Parathyroid adenoma (tissue), 2 donors: ENCODE results near the gene SCO2.

Experiments
- H2AFZ ChIP-seq: fragments of 300-600 bp; sonication (generic); one replicate; pipeline ENCODE4 v1.7.0; 2017; ENCODE audit warnings: antibody characterized with exemption, mild to moderate bottlenecking
- H3K27ac ChIP-seq: fragments of 300-600 bp; sonication (generic); one replicate; pipeline ENCODE4 v1.7.0; 2017
- H3K27me3 ChIP-seq: fragments of 300-600 bp; sonication (generic); one replicate; pipeline ENCODE4 v1.7.0; 2017; ENCODE audit warnings: low read length; ENCODE audit not compliant: control insufficient read depth, insufficient read depth
- H3K36me3 ChIP-seq: fragments of 300-600 bp; sonication (generic); one replicate; pipeline ENCODE4 v1.7.0; 2017; ENCODE audit warnings: low read length; ENCODE audit not compliant: control insufficient read depth, insufficient read depth
- H3K4me1 ChIP-seq: fragments of 300-600 bp; sonication (generic); one replicate; pipeline ENCODE4 v1.7.0; 2017; ENCODE audit warnings: control low read depth
- H3K4me2 ChIP-seq: fragments of 300-600 bp; sonication (generic); one replicate; pipeline ENCODE4 v1.7.0; 2017; ENCODE audit warnings: low read length
- H3K4me3 ChIP-seq: fragments of 300-600 bp; sonication (generic); one replicate; pipeline ENCODE4 v1.7.0; 2017; ENCODE audit warnings: low read depth, low read length
- H3K79me2 ChIP-seq: fragments of 300-600 bp; sonication (generic); one replicate; pipeline ENCODE4 v1.7.0; 2017; ENCODE audit warnings: control low read depth
- H3K9ac ChIP-seq: fragments of 300-600 bp; sonication (generic); one replicate; pipeline ENCODE4 v1.7.0; 2017; ENCODE audit warnings: mild to moderate bottlenecking
- H3K9me3 ChIP-seq: fragments of 300-600 bp; sonication (generic); one replicate; pipeline ENCODE4 v1.7.0; 2017; ENCODE audit warnings: low read length; ENCODE audit not compliant: control insufficient read depth
- TF ChIP-seq, protein P1 (sequence below): fragments of 300-600 bp; sonication (generic); IDR thresholded peaks from one replicate; pipeline ENCODE4 v1.7.0; 2017; ENCODE audit warnings: antibody characterized with exemption, mild to moderate bottlenecking
- donor health status: primary hyperparathyroidism.

SCO2 gene

DNA sequence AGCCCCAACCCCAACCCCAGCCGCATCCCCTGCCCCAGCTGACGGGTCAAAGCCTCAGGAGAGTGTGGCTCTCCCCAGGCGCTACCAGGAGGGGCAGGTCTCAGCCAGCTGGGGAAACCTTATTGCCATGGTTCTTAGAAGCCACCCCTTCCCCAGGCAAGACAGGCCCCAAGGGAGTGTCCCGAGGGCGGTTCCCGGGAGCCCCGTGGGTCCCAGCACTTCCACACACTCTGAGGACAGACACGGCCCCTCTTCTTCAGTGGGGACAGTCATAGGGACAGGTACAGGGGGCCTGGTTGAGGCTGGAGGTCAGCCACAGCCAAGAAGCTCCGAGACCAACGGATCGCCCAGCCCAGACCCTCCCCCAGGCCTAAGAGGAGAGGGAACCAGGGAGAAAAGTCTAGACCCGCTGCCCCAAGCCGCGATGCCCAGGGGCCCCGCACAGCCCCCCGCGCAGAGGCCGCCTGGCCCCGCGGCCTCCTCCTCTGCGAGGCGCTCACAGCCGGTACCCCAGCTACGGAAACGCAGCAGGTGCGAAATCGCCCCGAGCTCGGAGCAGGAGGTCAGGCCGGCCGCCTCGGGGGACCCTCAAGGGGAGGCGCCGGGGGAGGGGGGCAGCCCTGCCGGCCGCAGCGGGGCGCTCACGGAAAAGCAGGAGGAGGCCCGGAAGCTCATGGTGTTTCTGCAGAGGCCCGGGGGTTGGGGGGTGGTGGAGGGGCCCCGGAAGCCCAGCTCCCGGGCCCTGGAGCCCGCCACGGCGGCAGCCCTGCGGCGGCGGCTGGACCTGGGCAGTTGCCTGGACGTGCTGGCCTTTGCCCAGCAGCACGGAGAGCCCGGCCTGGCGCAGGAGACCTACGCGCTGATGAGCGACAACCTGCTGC is 22.9 kb upstream of the SCO2 start:
- Histone ChIP-seq H3K27me3 (no peaks in the 10 kb centered on the region), H3K36me3 (no peaks in the 10 kb centered on the region), H3K79me2 (no peaks in the 10 kb centered on the region), H3K4me3 (no peak overlapping the region), H3K9me3 (no peaks in the 10 kb centered on the region), H3K4me2 (no peak overlapping the region), H3K27ac (no peak overlapping the region), H3K9ac (no peak overlapping the region), H2AFZ (no peak overlapping the region), H3K4me1 (peaks cover 7% of the 10 kb centered on the region)
- TF ChIP-seq, protein P1, sequence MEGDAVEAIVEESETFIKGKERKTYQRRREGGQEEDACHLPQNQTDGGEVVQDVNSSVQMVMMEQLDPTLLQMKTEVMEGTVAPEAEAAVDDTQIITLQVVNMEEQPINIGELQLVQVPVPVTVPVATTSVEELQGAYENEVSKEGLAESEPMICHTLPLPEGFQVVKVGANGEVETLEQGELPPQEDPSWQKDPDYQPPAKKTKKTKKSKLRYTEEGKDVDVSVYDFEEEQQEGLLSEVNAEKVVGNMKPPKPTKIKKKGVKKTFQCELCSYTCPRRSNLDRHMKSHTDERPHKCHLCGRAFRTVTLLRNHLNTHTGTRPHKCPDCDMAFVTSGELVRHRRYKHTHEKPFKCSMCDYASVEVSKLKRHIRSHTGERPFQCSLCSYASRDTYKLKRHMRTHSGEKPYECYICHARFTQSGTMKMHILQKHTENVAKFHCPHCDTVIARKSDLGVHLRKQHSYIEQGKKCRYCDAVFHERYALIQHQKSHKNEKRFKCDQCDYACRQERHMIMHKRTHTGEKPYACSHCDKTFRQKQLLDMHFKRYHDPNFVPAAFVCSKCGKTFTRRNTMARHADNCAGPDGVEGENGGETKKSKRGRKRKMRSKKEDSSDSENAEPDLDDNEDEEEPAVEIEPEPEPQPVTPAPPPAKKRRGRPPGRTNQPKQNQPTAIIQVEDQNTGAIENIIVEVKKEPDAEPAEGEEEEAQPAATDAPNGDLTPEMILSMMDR: no peak

DNA sequence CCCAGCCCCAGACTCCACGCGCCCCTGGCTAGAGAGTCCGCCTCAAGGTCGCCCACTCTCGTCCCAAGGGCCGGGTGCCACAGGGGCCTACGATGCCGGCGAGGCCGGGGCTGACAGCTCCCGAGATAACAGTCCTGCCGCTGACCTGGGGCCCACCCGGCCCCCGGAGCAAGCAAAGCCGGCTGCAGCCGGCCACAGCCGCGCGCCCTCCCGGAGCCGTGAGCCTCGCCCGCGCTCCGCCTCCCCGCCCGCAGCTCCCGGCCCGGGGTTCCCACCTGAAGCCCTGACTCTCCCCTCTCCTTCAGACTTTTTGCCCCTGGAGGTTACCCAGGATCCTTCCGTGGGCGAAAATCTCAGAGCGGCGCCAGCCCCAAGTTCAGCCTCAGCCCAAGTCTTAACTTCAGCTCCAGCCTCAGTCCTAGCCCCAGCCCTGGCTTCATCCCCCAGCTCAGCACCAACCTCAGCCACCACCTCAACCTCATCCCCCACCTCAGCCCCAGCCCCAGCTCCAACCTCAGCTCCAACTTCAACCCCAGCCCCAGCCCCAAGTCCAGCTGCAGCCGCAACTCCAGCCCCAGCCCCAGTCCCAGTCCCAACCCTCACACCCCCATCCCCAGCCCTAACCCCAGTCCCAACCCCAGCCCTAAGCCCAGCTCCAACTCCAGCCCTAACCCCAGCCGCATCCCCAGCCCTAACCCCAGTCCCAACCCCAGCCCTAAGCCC is 22.0 kb upstream of the SCO2 start:
- Histone ChIP-seq H3K27me3 (no peaks in the 10 kb centered on the region), H3K9me3 (no peaks in the 10 kb centered on the region), H3K36me3 (no peaks in the 10 kb centered on the region), H3K27ac (no peak overlapping the region), H3K9ac (no peak overlapping the region), H3K79me2 (no peaks in the 10 kb centered on the region), H3K4me2 (peak overlapping the region; percentile 56), H2AFZ (no peak overlapping the region), H3K4me1 (peaks cover 7% of the 10 kb centered on the region), H3K4me3 (peak overlapping the region; percentile 19)
- TF ChIP-seq, protein P1: no peak

DNA sequence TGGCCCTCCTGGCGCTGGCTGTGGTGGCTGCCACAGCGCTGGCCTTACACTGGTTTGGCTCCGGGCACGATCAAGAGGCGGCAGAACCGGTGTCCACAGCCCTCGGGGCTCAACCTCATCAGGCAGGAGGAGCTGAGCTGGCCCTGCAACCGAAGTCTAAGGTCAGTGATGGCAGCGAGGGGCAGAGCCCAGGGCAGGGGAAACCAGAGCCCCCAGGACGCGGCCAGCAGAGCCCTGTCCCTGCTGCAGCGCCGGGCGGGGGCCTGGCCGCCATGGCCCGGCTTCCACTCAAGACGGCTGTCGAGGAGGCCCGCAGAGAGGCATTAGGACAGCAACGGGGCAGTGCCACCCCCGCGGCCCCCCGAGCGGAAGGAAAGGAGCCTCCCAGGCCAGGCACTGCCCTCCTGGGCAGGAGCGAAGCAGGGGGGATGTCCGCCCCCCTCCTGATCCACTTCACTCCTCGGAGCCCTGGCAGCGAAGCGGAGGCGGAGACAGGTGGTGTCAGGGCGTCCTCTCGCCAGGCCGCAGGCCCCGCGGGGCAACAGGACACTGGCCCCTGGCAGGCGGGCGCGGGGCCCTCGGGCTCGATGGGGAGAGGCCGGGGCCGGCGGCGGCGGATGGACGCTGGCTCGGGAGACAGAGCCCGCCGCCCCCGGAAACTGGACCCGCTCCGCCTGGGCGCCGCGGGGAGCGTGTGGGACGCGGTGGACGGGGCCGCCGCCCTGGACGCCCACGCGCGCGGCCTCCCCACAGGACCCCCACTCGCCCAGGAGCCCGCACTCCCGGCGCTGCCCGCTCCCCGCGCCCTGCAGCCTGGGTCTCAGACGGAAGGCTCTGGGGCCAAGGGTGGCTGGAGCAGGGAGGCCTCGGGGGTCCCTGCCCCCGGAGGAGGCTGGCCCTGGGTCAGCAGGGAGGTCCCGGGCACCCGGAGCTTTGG is 21.2 kb upstream of the SCO2 start:
- Histone ChIP-seq H3K4me3 (peak overlapping the region; percentile 19), H3K27me3 (no peaks in the 10 kb centered on the region), H3K4me1 (peaks cover 7% of the 10 kb centered on the region)

DNA sequence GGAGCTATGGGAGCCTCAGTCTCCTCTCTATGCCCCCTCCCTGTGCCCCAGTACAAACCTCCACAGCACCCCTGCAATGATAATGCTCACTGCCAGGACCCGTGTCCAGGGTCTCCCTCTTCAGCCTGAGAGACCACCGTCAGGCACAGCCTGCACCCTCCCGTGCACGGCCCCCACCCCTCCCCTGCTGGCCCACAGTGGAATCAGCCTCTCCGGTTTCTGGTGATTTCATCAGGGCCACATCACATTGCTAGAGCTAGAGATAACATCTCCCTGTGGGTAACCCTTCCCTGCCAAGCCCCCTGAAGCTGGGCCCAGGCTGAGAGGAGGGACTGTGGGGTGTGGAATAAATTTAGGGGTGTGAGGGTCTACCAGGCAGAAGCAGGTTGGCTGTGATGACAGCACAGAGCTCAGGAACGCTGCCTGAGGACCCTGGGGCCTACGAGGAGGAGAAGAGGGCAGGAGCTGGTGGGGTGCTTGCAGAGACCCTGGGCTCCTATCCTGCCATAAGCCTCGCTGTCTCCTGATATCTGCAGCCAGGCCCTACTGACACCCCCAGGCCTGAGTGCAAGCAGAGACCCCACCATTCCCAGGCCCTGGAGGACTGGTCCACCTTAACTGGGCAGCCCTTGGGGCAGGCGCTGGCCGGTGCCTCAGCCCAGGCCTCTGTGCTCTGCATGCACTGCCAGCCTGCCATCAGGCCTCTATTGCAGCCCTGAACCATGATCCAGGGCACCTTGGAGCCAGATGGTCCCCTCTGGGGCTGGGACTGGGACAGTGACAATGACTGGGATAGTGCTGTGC is 20.3 kb upstream of the SCO2 start, which contains the start of gene KLHDC7B:
TSS of gene KLHDC7B (plus strand) at position 378 of the 804 bp plus-strand sequence. CDS start at position 723, 345 bp downstream.
- H3K79me2 ChIP-seq: no peaks in the 10 kb centered on the region

More for the DNA sequence above, 21.2 kb upstream of the SCO2 start:
- peak overlapping the region; percentile 56 for H3K4me2 ChIP-seq
- no peaks in the 10 kb centered on the region for H3K79me2 ChIP-seq
- H3K36me3 ChIP-seq: no peaks in the 10 kb centered on the region
- H3K9me3 ChIP-seq: no peaks in the 10 kb centered on the region
- TF ChIP-seq, protein P1: no peak
- H3K27ac ChIP-seq: no peak overlapping the region
- H3K9ac ChIP-seq: no peak overlapping the region
- H2AFZ ChIP-seq: peak overlapping the region; percentile 70

More for the DNA sequence above, 20.3 kb upstream of the SCO2 start, which contains the start of gene KLHDC7B:
- Histone ChIP-seq H3K27ac (peak within 1 kb of the TSS; percentile 86), H3K9ac (no peak within 1 kb of the TSS), H3K27me3 (no peaks in the 10 kb centered on the region), H3K4me1 (peaks cover 7% of the 10 kb centered on the region), H3K4me2 (peak within 1 kb of the TSS; percentile 56), H3K9me3 (no peaks in the 10 kb centered on the region), H3K4me3 (peak within 1 kb of the TSS; percentile 19), H3K36me3 (no peaks in the 10 kb centered on the region), H2AFZ (peak within 1 kb of the TSS; percentile 70)
- TF ChIP-seq, protein P1: peak; percentile 12
